ENCODE data around the gene XPO6.

XPO6 gene

DNA sequence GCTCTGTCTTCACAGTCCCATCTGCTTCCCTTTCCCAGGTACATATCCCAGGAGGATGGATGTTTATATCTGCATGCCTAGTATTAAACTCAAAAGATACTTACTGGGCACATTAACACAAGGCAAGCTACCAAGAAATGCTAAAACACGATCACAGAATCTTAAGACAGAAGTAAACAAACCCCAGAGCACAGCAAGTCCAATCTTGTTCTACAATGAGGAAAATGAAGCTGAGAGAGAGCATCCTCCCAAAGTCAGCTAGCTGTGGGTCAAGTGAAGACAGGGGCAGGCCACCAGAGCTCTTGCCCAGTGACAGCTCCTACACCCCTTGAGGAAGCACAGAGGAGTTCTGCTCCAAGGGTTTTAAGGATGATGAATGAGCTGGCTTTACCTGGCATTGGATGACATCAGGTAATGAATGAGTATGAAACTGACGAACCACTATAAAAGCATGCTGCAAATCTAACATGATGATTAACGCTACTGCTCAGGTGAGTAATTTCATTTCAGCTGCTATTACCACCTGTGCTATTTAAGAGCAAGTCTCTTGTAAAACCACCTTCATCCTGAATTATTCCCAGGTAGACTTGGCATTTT is 20.3 kb downstream of the XPO6 start:
- no peak overlapping the region for H3K4me3 ChIP-seq (ENCODE audit: low read length)
- TF ChIP-seq CTCF (conservative IDR thresholded peaks at IDR 0.05; ENCODE audit: low read depth, low read length): no peak
- DNase-seq (ENCODE audit: low read depth): no peak

GRCh38 chr16:28189245-28189644 is 22.5 kb downstream of the XPO6 start:
- TF ChIP-seq CTCF (conservative IDR thresholded peaks at IDR 0.05; ENCODE audit: low read depth, low read length): no peak
- H3K4me3 ChIP-seq (ENCODE audit: low read length): no peak overlapping the region

GRCh38 chr16:28188085-28188916 is 23.5 kb downstream of the XPO6 start:
- DNase-seq (ENCODE audit: low read depth): no peak
- TF ChIP-seq CTCF (conservative IDR thresholded peaks at IDR 0.05; ENCODE audit: low read depth, low read length): no peak
- H3K4me3 ChIP-seq (ENCODE audit: low read length): no peak overlapping the region

More at GRCh38 chr16:28189245-28189644, 22.5 kb downstream of the XPO6 start:
- no peak for DNase-seq (ENCODE audit: low read depth)

- no peak overlapping the region for H3K4me3 ChIP-seq (ENCODE audit: low read length)
- TF ChIP-seq CTCF (conservative IDR thresholded peaks at IDR 0.05; ENCODE audit: low read depth, low read length): no peak
- no peak for DNase-seq (ENCODE audit: low read depth)
Observed at GRCh38 chr16:28187595-28188004, 24.2 kb downstream of the XPO6 start.

DNA sequence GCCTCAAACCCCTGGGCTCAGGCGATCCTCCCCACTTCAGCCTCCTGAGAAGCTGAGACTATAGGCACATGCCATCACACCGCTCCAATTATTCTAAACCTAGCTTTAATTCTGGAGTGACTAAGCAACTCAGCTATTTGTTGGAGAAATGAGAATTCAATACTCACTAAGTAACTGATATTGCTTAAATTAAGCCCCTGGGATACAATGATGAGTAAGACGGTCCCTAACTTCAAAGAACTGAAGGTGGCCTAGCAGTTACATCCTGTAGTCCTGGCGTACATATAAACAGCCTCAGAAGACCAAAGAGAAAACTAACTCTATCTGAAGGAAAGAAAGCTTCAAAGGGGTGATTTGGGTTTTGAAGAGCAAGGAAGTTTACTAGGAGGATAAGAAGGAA is 25.0 kb downstream of the XPO6 start:
- TF ChIP-seq CTCF (conservative IDR thresholded peaks at IDR 0.05; ENCODE audit: low read depth, low read length): no peak
- no peak overlapping the region for H3K4me3 ChIP-seq (ENCODE audit: low read length)
- DNase-seq (ENCODE audit: low read depth): no peak

DNA sequence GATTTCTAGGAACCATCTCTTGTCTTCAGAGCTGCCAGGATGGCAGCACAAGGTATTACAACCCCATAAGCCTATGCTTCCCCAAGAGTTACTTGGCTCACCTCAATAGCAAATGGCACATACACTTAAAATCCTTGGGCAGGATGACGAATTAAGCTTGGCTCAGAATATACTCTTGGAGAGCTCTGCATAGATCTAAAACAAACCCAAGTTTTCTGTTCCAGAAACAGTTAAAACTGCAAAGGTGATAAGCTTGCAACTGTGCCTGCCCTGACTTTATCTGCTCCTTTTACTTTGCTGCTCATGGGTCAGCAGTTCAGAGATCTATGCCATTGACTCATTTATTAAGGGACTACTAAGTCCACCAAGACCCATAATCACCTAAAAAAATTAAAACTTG is 26.1 kb downstream of the XPO6 start:
- no peak for TF ChIP-seq CTCF (conservative IDR thresholded peaks at IDR 0.05; ENCODE audit: low read depth, low read length)
- no peak for DNase-seq (ENCODE audit: low read depth)
- no peak overlapping the region for H3K4me3 ChIP-seq (ENCODE audit: low read length)

- TF ChIP-seq CTCF (conservative IDR thresholded peaks at IDR 0.05; ENCODE audit: low read depth, low read length): no peak
- no peak for DNase-seq (ENCODE audit: low read depth)
- no peak overlapping the region for H3K4me3 ChIP-seq (ENCODE audit: low read length)
Observed at GRCh38 chr16:28184625-28185024, 27.1 kb downstream of the XPO6 start.
